Activated CD8-positive, alpha-beta T cell treated with anti-CD3 and anti-CD28 coated beads, Interleukin-2, amount 10 ng/mL, durations not matched to agents 7 days and 5 days (primary cell): ENCODE measurements around the gene ALG8. TPM values are rescaled to one million over a fixed set of nuclear protein-coding genes. Genes with fewer than 3 reads are reported as not detected.
A peak's percentile ranks its signal among the peaks of the same experiment; 100 is the strongest.

Source experiments
- ATAC-seq: fragments of 150-1000 bp; cut with Tn5 transposase; one replicate; pipeline ENCODE4 v1.10.0; 2021; ENCODE audit warnings: moderate library complexity
- CTCF ChIA-PET: fragments of 350-600 bp; sonication (Branson Sonifier 250); formaldehyde crosslinking; loops from one replicate; lab custom pipeline; 2021; ENCODE audit warnings: antibody characterized with exemption; lab: Charles Lee
- POLR2A ChIA-PET: fragments of 350-600 bp; sonication (Branson Sonifier 250); formaldehyde crosslinking; loops from one replicate; lab custom pipeline; 2021; ENCODE audit warnings: antibody characterized with exemption; lab: Charles Lee
- DNase-seq: peaks from one replicate; pipeline ENCODE4 v3.0.0-alpha.2; 2020
- H3K27ac Mint-ChIP-seq: one replicate; pipeline ENCODE4 v1.8.0; 2021; ENCODE audit warnings: mild to moderate bottlenecking, mixed read lengths
- H3K27me3 Mint-ChIP-seq: one replicate; pipeline ENCODE4 v1.8.0; 2021; ENCODE audit warnings: low read depth, mixed read lengths
- H3K36me3 Mint-ChIP-seq: one replicate; pipeline ENCODE4 v1.8.0; 2021; ENCODE audit warnings: low read depth, mixed read lengths
- H3K4me1 Mint-ChIP-seq: one replicate; pipeline ENCODE4 v1.8.0; 2021; ENCODE audit warnings: low read depth, mixed read lengths
- H3K4me3 Mint-ChIP-seq: one replicate; pipeline ENCODE4 v1.8.0; 2021; ENCODE audit warnings: mild to moderate bottlenecking, mixed read lengths
- H3K9me3 Mint-ChIP-seq: one replicate; pipeline ENCODE4 v1.8.0; 2022; ENCODE audit warnings: mixed read lengths; ENCODE audit not compliant: insufficient read depth
- total RNA-seq, 2 experiments: library from RNA; stranded (reverse); gene quantifications; one replicate each; pipeline ENCODE4 v1.2.3, GENCODE V29; 2021

The ALG8 gene
- total RNA-seq, 2 experiments from 2014 or later, result 49.9 to 51.7 TPM

DNA sequence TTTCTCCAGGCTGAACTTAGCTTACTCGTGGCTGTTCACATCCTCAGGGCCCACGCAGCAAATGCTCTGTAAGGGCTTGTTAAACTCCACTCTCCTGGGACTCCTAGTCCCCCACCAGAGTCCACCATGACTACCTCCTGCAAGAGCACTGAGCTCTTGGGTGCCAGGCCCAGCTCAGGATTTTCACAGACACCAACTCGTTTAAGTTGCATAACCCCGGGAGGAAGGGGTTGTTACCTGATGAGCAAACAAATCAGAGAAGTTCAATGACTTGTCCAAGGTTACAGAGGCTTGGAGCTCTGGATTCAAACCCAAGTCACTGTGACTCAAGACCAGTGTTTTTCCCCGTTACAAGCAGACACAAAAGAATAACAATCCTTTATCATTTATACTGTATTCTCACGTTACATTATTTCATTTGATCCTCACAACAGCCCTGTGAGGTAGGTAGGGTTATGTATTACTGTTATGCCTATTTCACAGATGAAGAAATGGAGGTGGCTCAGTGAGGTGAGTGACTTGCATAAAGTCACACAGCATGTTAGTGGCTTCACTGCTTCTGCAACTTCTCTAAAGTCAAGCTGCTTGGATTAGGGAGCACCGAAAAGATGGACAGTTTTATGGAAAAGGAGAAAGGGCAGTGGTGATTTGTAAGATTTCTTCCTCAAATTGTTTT, 31.6 kb upstream of the ALG8 start:
- DNase-seq, result no peak
- H3K9me3 Mint-ChIP-seq, result no peaks in the 10 kb centered on the region
- H3K4me3 Mint-ChIP-seq, result no peak overlapping the region
- H3K27ac Mint-ChIP-seq, result no peak overlapping the region
- H3K4me1 Mint-ChIP-seq, result no peaks in the 10 kb centered on the region
- ChIA-PET POLR2A (no interaction called here), CTCF (interaction anchor here (0.8 kb wide), 1 partner anchor 11 kb away, joined by 3 read pairs; no protein-coding TSS in a partner anchor)
- H3K27me3 Mint-ChIP-seq, result no peaks in the 10 kb centered on the region
- ATAC-seq, result no peak
- H3K36me3 Mint-ChIP-seq, result peaks cover 13% of the 10 kb centered on the region

DNA sequence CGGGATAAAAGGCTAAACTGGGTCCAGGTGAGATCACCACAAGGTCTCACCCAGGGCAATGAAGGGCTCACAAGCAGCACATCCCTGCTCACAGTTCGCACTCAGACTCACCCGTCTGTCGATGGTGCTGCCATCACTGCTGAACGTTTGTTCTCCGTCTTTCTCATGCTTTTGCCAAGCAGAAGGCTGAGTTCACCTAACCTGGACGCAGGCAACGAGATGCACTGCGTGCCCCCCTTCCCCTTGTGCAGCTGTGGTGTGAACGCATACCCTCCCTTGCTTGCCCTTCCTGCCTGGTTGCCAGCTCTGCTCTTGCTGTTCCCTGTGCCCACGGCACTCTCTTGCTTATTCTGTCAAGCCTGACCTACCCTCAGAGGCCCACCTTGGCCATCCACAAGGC, 31.0 kb upstream of the ALG8 start:
- H3K27me3 Mint-ChIP-seq, result no peaks in the 10 kb centered on the region
- ATAC-seq, result no peak
- POLR2A ChIA-PET, result no interaction called here
- no peak overlapping the region for H3K4me3 Mint-ChIP-seq
- H3K4me1 Mint-ChIP-seq, result no peaks in the 10 kb centered on the region
- DNase-seq, result no peak
- H3K27ac Mint-ChIP-seq, result no peak overlapping the region
- no peaks in the 10 kb centered on the region for H3K9me3 Mint-ChIP-seq
- H3K36me3 Mint-ChIP-seq, result peaks cover 12% of the 10 kb centered on the region
- CTCF ChIA-PET, result no interaction called here

DNA sequence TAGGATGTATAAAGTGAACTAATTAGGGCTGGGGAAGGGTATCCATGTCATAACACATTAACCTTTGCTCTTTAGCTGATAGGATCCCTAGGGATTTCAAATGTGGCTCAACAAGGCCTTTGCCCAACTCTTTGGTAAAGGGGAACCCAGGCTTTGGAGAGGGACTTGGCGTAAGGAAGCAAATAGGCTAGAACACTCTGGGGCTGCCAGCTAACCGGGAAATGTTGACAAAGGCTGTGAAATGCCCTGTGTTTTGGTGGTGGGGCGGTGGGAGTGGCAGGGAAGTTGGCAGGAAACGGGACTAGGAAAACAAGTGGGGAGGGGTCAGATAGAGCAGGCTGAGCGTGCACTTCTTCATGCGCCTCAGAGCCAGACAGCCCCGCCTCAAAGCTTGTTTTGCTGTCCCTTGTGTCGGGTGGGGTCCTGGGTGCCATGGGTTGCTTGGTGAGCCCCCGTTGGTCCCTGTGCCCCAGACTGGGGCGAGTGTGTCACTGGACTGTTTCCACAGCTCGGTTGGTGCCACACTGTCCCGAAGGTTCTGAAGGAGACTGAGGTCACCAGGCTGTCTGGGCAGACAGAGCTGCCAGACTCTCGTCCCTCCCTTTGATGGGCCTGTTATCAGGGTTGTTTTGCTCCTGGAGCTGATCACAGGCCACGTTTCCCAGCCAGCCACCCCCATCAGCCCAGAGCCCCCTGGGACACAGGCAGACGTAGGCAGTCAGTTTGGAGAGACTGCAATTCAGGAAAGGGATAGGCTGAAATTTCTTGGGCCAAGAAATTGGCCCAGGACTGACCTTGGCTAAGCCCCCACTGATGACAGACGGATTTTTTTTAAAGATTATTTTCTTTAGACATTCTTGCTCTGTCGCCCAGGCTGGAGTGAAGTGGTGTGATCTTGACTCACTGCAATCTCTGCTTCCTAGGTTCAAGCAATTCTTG, 29.4 kb upstream of the ALG8 start:
- H3K4me1 Mint-ChIP-seq, result no peaks in the 10 kb centered on the region
- no peak overlapping the region for H3K4me3 Mint-ChIP-seq
- no peaks in the 10 kb centered on the region for H3K9me3 Mint-ChIP-seq
- no peaks in the 10 kb centered on the region for H3K27me3 Mint-ChIP-seq
- no peak overlapping the region for H3K27ac Mint-ChIP-seq
- CTCF ChIA-PET, result no interaction called here
- no peak for ATAC-seq
- POLR2A ChIA-PET, result no interaction called here
- DNase-seq, result no peak
- peaks cover 9% of the 10 kb centered on the region for H3K36me3 Mint-ChIP-seq

DNA sequence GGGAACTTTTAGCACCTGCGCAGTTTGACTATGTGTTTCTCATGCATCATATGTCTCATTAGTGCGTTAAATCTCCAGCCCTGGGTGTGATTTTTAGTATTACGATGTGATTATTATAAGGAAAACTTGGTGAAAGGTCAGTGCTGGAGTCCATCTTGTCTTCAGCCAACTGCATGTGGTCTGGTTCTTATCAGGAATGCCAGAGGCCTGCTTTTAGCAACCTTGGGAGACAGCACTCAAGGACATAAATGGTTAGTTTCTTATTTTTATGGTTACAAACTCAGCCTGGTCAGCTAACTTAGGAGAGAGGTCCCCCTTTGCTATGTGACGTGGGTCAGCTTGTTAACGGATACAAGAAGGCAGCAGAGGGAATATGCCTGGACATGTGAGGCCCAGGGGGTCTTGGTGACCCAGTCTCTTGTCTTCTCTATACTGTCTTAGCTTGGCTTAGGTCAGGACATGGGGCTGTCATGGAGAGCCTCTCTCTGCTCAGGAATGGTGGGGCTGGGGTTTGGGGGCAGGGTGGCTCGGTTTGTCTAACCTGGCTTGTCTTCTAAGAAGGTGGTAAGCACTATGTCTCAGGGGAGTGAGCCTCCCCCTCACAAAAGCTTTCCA, 27.5 kb upstream of the ALG8 start:
- no peaks in the 10 kb centered on the region for H3K36me3 Mint-ChIP-seq
- ATAC-seq, result no peak
- no peak overlapping the region for H3K27ac Mint-ChIP-seq
- no peaks in the 10 kb centered on the region for H3K9me3 Mint-ChIP-seq
- H3K4me1 Mint-ChIP-seq, result no peaks in the 10 kb centered on the region
- no peaks in the 10 kb centered on the region for H3K27me3 Mint-ChIP-seq
- DNase-seq, result no peak
- CTCF ChIA-PET, result no interaction called here
- no peak overlapping the region for H3K4me3 Mint-ChIP-seq
- POLR2A ChIA-PET, result no interaction called here

DNA sequence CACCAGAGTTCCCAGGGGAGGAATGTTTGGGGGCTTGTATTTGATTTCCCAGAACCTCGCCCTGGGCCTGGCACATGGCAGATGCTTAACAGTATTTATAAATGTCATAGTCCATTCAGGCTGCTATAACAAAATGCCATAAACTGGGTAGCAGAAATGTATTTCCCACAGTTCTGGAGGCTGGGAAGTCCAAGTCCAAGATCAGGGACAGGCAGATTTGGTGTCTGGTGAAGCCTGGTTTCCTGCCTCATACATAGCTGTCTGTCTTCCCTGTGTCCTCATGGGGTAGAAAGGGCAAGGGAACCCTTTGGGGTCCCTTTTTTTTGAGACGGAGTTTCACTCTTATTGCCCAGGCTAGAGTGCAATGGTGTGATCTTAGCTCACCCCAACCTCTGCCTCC, 25.0 kb upstream of the ALG8 start:
- no peaks in the 10 kb centered on the region for H3K9me3 Mint-ChIP-seq
- no peaks in the 10 kb centered on the region for H3K4me1 Mint-ChIP-seq
- DNase-seq (no peak), ATAC-seq (no peak)
- no peak overlapping the region for H3K4me3 Mint-ChIP-seq
- no peaks in the 10 kb centered on the region for H3K36me3 Mint-ChIP-seq
- no peaks in the 10 kb centered on the region for H3K27me3 Mint-ChIP-seq
- ChIA-PET CTCF (interaction anchor here (0.6 to 0.9 kb wide), 2 partner anchors 22 to 161 kb away, joined by 3 read pairs; no protein-coding TSS in a partner anchor), POLR2A (no interaction called here)
- no peak overlapping the region for H3K27ac Mint-ChIP-seq

DNA sequence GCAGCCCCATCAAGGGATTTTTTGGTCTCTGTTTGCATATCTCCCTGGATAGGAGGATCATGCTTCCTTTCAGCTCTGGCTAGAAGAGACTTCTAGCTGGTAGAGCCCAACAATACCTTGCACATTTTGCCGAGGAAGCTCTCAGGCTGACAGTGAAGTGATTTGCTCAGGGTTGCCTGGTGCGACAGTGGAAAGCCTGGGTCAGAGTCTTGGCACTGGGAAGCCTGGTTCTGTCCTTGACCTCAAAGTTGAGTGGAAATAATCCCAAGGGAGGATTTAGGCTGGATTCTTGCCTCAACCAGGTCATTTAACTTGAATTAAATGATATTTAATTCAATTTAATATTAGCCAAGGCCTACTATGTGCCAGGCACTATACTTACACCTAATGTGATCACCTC, 24.4 kb upstream of the ALG8 start:
- Mint-ChIP-seq H3K4me1 (no peaks in the 10 kb centered on the region), H3K36me3 (no peaks in the 10 kb centered on the region), H3K27ac (no peak overlapping the region), H3K4me3 (no peak overlapping the region), H3K27me3 (no peaks in the 10 kb centered on the region), H3K9me3 (no peaks in the 10 kb centered on the region)
- DNase-seq (no peak), ATAC-seq (no peak)
- ChIA-PET CTCF (no interaction called here), POLR2A (no interaction called here)

DNA sequence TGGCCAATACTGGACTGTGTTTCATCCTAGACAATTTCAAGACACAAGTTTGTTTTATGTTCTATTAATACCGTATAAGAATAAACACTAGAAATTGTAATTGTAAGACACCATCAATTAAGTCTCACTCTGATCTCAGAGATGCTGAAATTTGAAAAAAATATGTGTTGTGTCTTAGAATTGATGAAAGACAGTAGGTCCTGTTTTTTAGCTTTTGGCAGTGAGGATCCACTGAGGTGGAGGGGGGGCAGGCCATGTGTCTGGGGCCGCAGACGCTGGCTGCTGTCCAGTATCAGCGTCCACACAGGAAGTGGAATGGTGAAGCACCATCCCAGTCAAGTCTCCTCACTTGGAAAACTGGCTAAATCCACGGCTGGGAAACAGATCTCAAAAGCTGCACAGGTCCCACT, 22.5 kb upstream of the ALG8 start:
- no peaks in the 10 kb centered on the region for H3K27me3 Mint-ChIP-seq
- no peaks in the 10 kb centered on the region for H3K9me3 Mint-ChIP-seq
- ChIA-PET POLR2A (interaction anchor here (0.7 kb wide), 1 partner anchor 23 kb away, joined by 4 read pairs; no protein-coding TSS in a partner anchor), CTCF (interaction anchor here (0.8 kb wide), 1 partner anchor 93 kb away, joined by 3 read pairs; no protein-coding TSS in a partner anchor)
- DNase-seq, result no peak
- H3K27ac Mint-ChIP-seq, result peak overlapping the region; percentile 22
- H3K4me3 Mint-ChIP-seq, result no peak overlapping the region
- ATAC-seq, result no peak
- no peaks in the 10 kb centered on the region for H3K36me3 Mint-ChIP-seq
- H3K4me1 Mint-ChIP-seq, result no peaks in the 10 kb centered on the region

- Mint-ChIP-seq H3K4me3 (no peak overlapping the region), H3K4me1 (no peaks in the 10 kb centered on the region), H3K27me3 (no peaks in the 10 kb centered on the region), H3K27ac (no peak overlapping the region), H3K36me3 (no peaks in the 10 kb centered on the region), H3K9me3 (no peaks in the 10 kb centered on the region)
- ChIA-PET POLR2A (interaction anchor here (0.6 to 0.7 kb wide), 2 partner anchors 13 to 22 kb away, joined by 4 read pairs; no protein-coding TSS in a partner anchor), CTCF (interaction anchor here (0.8 kb wide), 1 partner anchor 92 kb away, joined by 3 read pairs; no protein-coding TSS in a partner anchor)
- ATAC-seq (no peak), DNase-seq (no peak)
These were observed 21.9 kb upstream of the ALG8 start for GRCh38 chr11:78161346-78161745.

DNA sequence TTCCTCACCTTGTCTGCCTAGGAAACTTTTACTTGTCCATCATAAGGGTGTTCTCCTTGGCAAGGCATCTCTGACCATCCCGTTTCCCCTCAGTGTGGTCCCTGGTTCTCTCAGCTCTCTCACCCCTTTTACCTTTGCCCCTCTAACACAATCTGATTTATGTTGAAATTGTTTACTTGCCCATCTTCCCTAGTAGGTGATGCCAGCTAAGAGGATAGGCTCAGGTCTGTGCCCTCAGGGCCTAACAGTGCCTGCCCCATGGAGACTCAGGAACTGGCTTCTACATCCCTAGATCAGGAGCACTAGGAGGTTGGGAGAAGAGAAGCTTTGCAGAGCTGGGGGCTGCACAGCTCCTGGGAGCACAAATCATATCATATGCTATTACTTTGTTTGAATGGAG, 21.1 kb upstream of the ALG8 start:
- H3K36me3 Mint-ChIP-seq, result no peaks in the 10 kb centered on the region
- ATAC-seq (no peak), DNase-seq (no peak)
- H3K27me3 Mint-ChIP-seq, result no peaks in the 10 kb centered on the region
- ChIA-PET POLR2A (no interaction called here), CTCF (interaction anchor here (1.0 kb wide), 1 partner anchor 11 kb away, joined by 3 read pairs; no protein-coding TSS in a partner anchor)
- no peaks in the 10 kb centered on the region for H3K9me3 Mint-ChIP-seq
- H3K4me3 Mint-ChIP-seq, result no peak overlapping the region
- no peak overlapping the region for H3K27ac Mint-ChIP-seq
- H3K4me1 Mint-ChIP-seq, result no peaks in the 10 kb centered on the region

DNA sequence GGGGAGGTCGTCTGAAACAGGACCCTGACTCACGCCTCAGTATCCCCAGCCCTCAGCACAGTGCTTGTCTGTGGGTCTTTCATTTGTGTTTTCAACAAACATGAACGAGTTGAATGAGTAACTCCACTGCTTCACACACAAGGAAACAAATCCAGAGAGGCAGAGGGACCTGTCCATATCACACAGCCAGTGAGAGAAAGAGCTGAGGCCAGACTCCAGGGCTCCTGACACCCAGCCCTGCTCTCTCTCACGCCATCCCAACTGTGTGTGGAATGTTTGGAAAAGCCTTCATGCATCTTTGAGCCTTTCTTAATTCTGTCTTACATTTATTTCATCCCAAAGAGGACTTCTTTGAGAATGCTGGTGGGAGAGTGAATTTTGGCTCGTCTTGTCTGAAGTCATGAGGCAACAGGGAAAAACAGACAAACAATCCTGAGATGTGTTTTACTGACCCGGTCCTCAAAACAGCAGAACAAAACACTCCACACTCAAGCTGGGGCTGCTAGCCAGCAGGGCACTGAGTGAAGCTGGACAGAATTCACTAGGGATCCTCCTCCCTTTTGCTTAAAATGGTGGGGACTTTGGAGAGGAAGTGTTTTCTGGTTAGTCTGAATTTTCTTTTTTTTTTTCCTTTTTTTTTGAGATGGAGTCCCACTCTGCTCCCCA, 19.7 kb upstream of the ALG8 start:
- ChIA-PET CTCF (no interaction called here), POLR2A (no interaction called here)
- ATAC-seq (no peak), DNase-seq (no peak)
- no peak overlapping the region for H3K4me3 Mint-ChIP-seq
- no peak overlapping the region for H3K27ac Mint-ChIP-seq
- no peaks in the 10 kb centered on the region for H3K4me1 Mint-ChIP-seq
- no peaks in the 10 kb centered on the region for H3K36me3 Mint-ChIP-seq
- no peaks in the 10 kb centered on the region for H3K9me3 Mint-ChIP-seq
- no peaks in the 10 kb centered on the region for H3K27me3 Mint-ChIP-seq

GRCh38 chr11:78156127-78156844, 16.9 kb upstream of the ALG8 start:
- Mint-ChIP-seq H3K27me3 (no peaks in the 10 kb centered on the region), H3K4me3 (no peak overlapping the region), H3K36me3 (peaks cover 1% of the 10 kb centered on the region), H3K27ac (no peak overlapping the region), H3K9me3 (no peaks in the 10 kb centered on the region), H3K4me1 (no peaks in the 10 kb centered on the region)
- DNase-seq, result no peak
- ChIA-PET CTCF (no interaction called here), POLR2A (no interaction called here)
- ATAC-seq, result no peak
